Measurements from ENCODE around the gene USP21. TPM values are rescaled to one million over a fixed set of nuclear protein-coding genes. Genes with fewer than 3 reads are reported as not detected.

The USP21 gene, protein sequence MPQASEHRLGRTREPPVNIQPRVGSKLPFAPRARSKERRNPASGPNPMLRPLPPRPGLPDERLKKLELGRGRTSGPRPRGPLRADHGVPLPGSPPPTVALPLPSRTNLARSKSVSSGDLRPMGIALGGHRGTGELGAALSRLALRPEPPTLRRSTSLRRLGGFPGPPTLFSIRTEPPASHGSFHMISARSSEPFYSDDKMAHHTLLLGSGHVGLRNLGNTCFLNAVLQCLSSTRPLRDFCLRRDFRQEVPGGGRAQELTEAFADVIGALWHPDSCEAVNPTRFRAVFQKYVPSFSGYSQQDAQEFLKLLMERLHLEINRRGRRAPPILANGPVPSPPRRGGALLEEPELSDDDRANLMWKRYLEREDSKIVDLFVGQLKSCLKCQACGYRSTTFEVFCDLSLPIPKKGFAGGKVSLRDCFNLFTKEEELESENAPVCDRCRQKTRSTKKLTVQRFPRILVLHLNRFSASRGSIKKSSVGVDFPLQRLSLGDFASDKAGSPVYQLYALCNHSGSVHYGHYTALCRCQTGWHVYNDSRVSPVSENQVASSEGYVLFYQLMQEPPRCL
- 20.9 TPM for polyA plus RNA-seq (2012; ENCODE audit: insufficient read length, low read depth)

DNA sequence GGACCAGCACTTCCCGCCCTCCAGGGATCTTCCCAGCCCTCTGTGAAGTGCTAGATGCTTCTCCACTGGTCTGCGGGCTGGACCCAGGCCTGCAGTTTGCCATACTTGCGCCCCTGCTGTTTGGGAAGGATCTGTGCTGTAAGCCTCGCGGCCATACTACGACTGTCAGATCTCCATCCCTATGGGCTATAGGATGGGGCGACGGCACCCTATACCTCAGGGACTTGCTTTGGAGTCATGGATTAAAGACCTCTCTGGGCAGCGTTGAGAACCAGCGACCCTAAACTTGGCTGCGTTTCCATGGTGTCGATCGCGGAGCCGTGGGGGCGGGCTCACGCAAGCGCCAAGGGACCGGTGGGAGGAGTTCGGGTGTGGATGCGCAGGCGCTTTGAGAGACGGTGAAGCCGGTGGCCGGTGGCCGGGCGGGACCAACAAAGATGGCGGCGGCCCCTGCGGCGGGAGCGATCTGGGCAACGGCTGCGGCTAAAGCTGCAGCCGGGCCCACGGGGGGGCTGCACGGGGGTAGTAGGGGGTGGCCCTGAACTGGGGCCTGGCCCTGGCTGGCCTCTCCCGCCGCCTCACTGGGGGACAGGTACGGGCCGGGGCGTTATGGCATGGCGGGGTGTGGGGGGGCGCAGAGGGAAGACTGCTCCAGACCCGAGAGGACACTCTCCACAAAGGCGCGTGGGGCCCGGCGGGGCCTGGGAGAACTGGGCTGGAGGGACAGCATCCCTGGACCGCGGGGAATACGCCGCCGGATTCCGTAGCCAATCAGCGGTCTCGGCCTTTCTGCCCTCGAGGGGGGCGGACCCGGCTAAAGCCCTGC is at the start of gene USP21:
Gene USP21, plus strand, starts transcription at position 414 of the 826 bp plus-strand sequence. CDS start 1,141 bp downstream, outside the sequence.
- TF ChIP-seq SIN3A (IDR thresholded peaks at IDR 0.05; ENCODE audit: borderline replicate concordance, insufficient read depth, low read length) (no peak), POLR2AphosphoS5 (IDR thresholded peaks at IDR 0.05; ENCODE audit: low read depth, low read length) (peak; percentile 74; the same call in 1 of the 2 replicates), TAF1 (IDR thresholded peaks at IDR 0.05; ENCODE audit: borderline replicate concordance, insufficient read depth, low read length) (peak; percentile 99)
- TF ChIP-seq, protein P1, sequence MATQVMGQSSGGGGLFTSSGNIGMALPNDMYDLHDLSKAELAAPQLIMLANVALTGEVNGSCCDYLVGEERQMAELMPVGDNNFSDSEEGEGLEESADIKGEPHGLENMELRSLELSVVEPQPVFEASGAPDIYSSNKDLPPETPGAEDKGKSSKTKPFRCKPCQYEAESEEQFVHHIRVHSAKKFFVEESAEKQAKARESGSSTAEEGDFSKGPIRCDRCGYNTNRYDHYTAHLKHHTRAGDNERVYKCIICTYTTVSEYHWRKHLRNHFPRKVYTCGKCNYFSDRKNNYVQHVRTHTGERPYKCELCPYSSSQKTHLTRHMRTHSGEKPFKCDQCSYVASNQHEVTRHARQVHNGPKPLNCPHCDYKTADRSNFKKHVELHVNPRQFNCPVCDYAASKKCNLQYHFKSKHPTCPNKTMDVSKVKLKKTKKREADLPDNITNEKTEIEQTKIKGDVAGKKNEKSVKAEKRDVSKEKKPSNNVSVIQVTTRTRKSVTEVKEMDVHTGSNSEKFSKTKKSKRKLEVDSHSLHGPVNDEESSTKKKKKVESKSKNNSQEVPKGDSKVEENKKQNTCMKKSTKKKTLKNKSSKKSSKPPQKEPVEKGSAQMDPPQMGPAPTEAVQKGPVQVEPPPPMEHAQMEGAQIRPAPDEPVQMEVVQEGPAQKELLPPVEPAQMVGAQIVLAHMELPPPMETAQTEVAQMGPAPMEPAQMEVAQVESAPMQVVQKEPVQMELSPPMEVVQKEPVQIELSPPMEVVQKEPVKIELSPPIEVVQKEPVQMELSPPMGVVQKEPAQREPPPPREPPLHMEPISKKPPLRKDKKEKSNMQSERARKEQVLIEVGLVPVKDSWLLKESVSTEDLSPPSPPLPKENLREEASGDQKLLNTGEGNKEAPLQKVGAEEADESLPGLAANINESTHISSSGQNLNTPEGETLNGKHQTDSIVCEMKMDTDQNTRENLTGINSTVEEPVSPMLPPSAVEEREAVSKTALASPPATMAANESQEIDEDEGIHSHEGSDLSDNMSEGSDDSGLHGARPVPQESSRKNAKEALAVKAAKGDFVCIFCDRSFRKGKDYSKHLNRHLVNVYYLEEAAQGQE (IDR thresholded peaks at IDR 0.05; ENCODE audit: insufficient read depth in 1 of 2, low read depth in 2 of 2, low read length in 2 of 2): peak in 1 of 2 experiments; percentile 70; a peak in 1 of 4 replicates

DNA sequence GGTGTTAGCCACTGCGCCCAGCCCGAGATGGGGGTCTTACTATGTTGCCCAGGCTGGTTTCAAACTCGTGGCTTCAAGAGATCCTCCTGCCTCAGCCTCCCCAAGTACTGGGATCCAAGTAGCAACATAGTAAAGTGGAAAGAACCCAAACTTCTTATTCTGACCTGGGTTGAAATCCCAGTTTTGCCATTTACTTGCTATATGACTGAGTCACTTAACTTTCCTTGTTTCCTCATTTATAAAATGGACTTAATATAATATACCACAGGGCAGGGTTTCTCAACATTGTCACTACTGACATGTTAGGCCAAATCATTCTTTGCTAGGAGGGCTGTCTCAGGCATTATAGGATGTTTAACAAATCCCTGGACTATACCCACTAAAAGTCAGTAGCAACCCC is 48.2 kb upstream of the USP21 start:
- TF ChIP-seq POLR2AphosphoS5 (IDR thresholded peaks at IDR 0.05; ENCODE audit: low read depth, low read length) (no peak), FOXP2 (optimal IDR thresholded peaks at IDR 0.05; ENCODE audit: borderline replicate concordance, extremely low read depth, extremely low read length, insufficient read depth) (no peak), SIN3A (IDR thresholded peaks at IDR 0.05; ENCODE audit: borderline replicate concordance, insufficient read depth, low read length) (no peak), TAF1 (IDR thresholded peaks at IDR 0.05; ENCODE audit: borderline replicate concordance, insufficient read depth, low read length) (no peak)
- TF ChIP-seq, protein P1 (IDR thresholded peaks at IDR 0.05; ENCODE audit: insufficient read depth in 1 of 2, low read depth in 2 of 2, low read length in 2 of 2): no peak

DNA sequence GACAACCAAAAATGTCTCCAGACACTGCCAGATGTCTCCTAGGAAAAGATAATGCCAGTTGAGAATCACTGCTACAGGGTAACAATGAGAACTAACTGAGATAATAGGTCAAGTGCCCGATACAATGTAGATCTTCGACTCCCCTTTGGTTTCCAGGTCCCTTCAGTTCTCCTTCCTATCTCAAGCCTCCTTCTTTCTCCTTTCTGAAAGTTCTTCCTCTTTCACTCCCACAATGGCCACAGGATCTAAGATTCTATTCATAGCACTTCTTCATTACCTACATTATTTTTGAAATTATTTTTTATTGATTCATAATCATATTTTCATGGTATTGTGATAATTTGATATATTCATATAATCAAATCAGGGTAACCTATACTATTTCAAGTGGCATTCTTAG is 47.8 kb upstream of the USP21 start:
- TF ChIP-seq FOXP2 (optimal IDR thresholded peaks at IDR 0.05; ENCODE audit: borderline replicate concordance, extremely low read depth, extremely low read length, insufficient read depth) (no peak), POLR2AphosphoS5 (IDR thresholded peaks at IDR 0.05; ENCODE audit: low read depth, low read length) (no peak), TAF1 (IDR thresholded peaks at IDR 0.05; ENCODE audit: borderline replicate concordance, insufficient read depth, low read length) (no peak), SIN3A (IDR thresholded peaks at IDR 0.05; ENCODE audit: borderline replicate concordance, insufficient read depth, low read length) (no peak)
- TF ChIP-seq, protein P1 (IDR thresholded peaks at IDR 0.05; ENCODE audit: insufficient read depth in 1 of 2, low read depth in 2 of 2, low read length in 2 of 2): no peak

DNA sequence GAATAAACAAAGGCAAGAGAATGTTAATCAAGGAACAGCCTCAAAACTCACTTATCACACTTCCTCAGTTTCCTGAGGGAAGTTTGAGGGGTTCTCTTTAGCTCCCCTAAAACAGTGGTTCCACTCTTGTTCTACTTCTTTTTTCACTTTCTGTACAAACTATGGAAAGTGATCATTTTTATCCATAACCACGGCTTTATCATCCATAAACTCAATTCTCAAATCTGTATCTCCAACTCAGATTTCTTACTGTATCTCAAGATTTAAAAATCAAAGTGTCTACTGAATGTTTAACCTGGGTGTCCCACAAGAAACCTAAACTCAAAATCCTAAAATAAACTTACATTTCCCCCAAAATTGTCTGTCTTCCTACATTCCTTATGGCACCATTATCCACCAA is 45.4 kb upstream of the USP21 start:
- no peak for TF ChIP-seq POLR2AphosphoS5 (IDR thresholded peaks at IDR 0.05; ENCODE audit: low read depth, low read length)

DNA sequence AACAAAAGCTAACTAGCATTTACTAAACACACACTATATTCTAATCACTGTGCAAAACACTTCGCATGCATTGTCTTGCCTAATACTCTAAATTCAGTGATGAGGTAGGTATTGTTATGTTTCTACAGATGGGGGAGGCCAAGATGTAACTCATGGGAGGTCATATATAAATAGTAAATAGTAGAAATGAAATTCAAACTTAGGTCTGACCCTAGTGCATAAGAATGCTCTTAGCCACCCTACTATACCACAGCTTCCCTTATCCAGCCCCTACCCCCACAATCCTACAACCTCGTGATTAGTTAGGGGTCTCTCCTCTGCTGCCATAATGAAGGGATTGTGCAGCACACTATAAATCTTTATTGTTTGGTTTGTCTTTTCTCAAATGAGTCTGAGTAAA is 44.7 kb upstream of the USP21 start:
- TF ChIP-seq, protein P1 (IDR thresholded peaks at IDR 0.05; ENCODE audit: insufficient read depth in 1 of 2, low read depth in 2 of 2, low read length in 2 of 2): no peak
- TF ChIP-seq SIN3A (IDR thresholded peaks at IDR 0.05; ENCODE audit: borderline replicate concordance, insufficient read depth, low read length) (no peak), TAF1 (IDR thresholded peaks at IDR 0.05; ENCODE audit: borderline replicate concordance, insufficient read depth, low read length) (no peak), FOXP2 (optimal IDR thresholded peaks at IDR 0.05; ENCODE audit: borderline replicate concordance, extremely low read depth, extremely low read length, insufficient read depth) (no peak), POLR2AphosphoS5 (IDR thresholded peaks at IDR 0.05; ENCODE audit: low read depth, low read length) (no peak)

All from PFSK-1 (cell line).